PC-3 (cell line): ENCODE data around the gene AUTS2. TPM values are rescaled to one million over a fixed set of nuclear protein-coding genes. Genes with fewer than 3 reads are reported as not detected.

Experiments used
- ATAC-seq: fragments of 200-7000 bp; cut with Tn5 transposase; 2 replicates; pipeline ENCODE4 v1.9.1; 2020; ENCODE audit warnings: mild to moderate bottlenecking, moderate library complexity
- BruUV-seq: library from RNA; stranded (reverse); fragments of 400-500 nt; replicated peaks from 2 replicates; lab custom pipeline; 2021; lab: Mats Ljungman, UMichigan
- CTCF ChIA-PET: fragments of 300-600 bp; sonication (Branson Sonifier 250); formaldehyde crosslinking; loops from one replicate; lab custom pipeline; 2022; ENCODE audit warnings: antibody characterized with exemption; lab: Charles Lee
- POLR2A ChIA-PET: fragments of 300-600 bp; sonication (Branson Sonifier 250); formaldehyde crosslinking; loops from one replicate; lab custom pipeline; 2022; ENCODE audit warnings: antibody characterized with exemption; ENCODE audit not compliant: unreplicated experiment; lab: Charles Lee
- DNase-seq: peaks from one replicate; pipeline ENCODE4 v3.0.0-alpha.2; 2015
- H2AFZ ChIP-seq: fragments of 300-600 bp; sonication (generic); 2 replicates; pipeline ENCODE4 v1.6.0; 2016; ENCODE audit warnings: antibody characterized with exemption, low read length
- H3F3A ChIP-seq: fragments of 300-600 bp; sonication (generic); one replicate; pipeline ENCODE4 v1.6.0; 2017; ENCODE audit warnings: antibody characterized with exemption, low read length, control low read depth, mild to moderate bottlenecking; ENCODE audit not compliant: unreplicated experiment
- H3K27ac ChIP-seq: fragments of 300-600 bp; sonication (generic); 2 replicates; pipeline ENCODE4 v1.5.1; 2016; ENCODE audit warnings: mild to moderate bottlenecking, low read length
- H3K27me3 ChIP-seq: fragments of 300-600 bp; sonication (generic); 2 replicates; pipeline ENCODE4 v1.6.1; 2016; ENCODE audit warnings: low read length, mixed read lengths
- H3K36me3 ChIP-seq: fragments of 300-600 bp; sonication (generic); 2 replicates; pipeline ENCODE4 v1.6.1; 2016; ENCODE audit warnings: low read depth, mixed run types, low read length, mixed read lengths
- H3K4me1 ChIP-seq: fragments of 300-600 bp; sonication (generic); 2 replicates; pipeline ENCODE4 v1.5.1; 2016; ENCODE audit warnings: low read length; ENCODE audit not compliant: insufficient read depth
- H3K4me2 ChIP-seq: fragments of 300-600 bp; sonication (generic); 2 replicates; pipeline ENCODE4 v1.6.0; 2016; ENCODE audit warnings: low read length
- H3K4me3 ChIP-seq: fragments of 300-600 bp; sonication (generic); 2 replicates; pipeline ENCODE4 v1.5.1; 2016; ENCODE audit warnings: mild to moderate bottlenecking, low read length, mixed read lengths
- H3K79me2 ChIP-seq: fragments of 300-600 bp; sonication (generic); 2 replicates; pipeline ENCODE4 v1.6.1; 2017; ENCODE audit warnings: low read length, mixed read lengths
- H3K9ac ChIP-seq: fragments of 300-600 bp; sonication (generic); 2 replicates; pipeline ENCODE4 v1.6.0; 2016; ENCODE audit warnings: mild to moderate bottlenecking, low read length
- H3K9me2 ChIP-seq: fragments of 300-600 bp; sonication (generic); replicated peaks from 2 replicates; pipeline ENCODE4 v1.6.1; 2016; ENCODE audit warnings: mixed run types, low read length, mixed read lengths
- H3K9me3 ChIP-seq: fragments of 300-600 bp; sonication (generic); 2 replicates; pipeline ENCODE4 v1.6.1; 2016; ENCODE audit warnings: low read length, mixed read lengths
- H4K20me1 ChIP-seq: fragments of 300-600 bp; sonication (generic); 2 replicates; pipeline ENCODE4 v1.6.1; 2016; ENCODE audit warnings: low read length, mixed read lengths
- EZH2 ChIP-seq: fragments of 300-600 bp; sonication (generic); IDR thresholded peaks from one replicate; pipeline ENCODE4 v1.6.1; 2017; ENCODE audit warnings: antibody characterized with exemption, mild to moderate bottlenecking, low read length; ENCODE audit not compliant: unreplicated experiment
- EZH2phosphoT487 ChIP-seq: fragments of 300-600 bp; sonication (generic); IDR thresholded peaks from 2 replicates; pipeline ENCODE4 v1.6.1; 2018; ENCODE audit warnings: mild to moderate bottlenecking, antibody characterized with exemption, low read length, borderline replicate concordance
- intact Hi-C: fragments of 100-400 bp; cut with micrococcal nuclease; formaldehyde crosslinking; loops from 2 replicates; pipeline ENCODE4 v1.9.0; 2023
- total RNA-seq: library from RNA; depleted of rRNA; stranded (reverse); fragments of >200 nt; gene quantifications from 2 replicates; pipeline ENCODE4 v1.2.3, GENCODE V29; 2014
- TF ChIP-seq, protein P1 (sequence below): fragments of 300-600 bp; sonication (generic); conservative IDR thresholded peaks from 2 replicates; pipeline ENCODE4 v1.5.1; 2017; ENCODE audit warnings: antibody characterized with exemption, low read depth, mild to moderate bottlenecking, low read length

AUTS2 gene
- total RNA-seq, 1 experiment from 2014 or later = not detected

DNA sequence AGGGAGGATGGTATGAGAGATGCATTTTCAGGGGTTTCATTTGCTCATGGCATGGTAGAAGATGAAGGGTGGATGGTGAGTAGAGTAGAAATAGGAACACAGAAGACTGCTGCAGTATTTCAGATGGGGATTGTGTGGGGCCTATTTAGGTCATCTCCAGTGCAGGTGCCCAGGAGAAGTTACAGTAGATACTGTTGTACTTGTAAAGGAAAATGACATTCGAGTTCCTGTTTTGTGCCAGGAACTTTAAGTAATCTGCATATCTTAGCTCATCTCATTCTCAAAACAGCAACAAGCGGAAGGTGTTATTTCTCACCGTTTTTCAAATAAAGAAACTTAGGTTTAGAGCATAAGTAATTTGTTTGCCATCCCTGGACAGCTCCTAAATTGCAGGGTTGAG, 156.2 kb downstream of the AUTS2 start:
- Histone ChIP-seq H3F3A (no peaks in the 10 kb centered on the region), H3K27ac (no peak overlapping the region), H3K9me2 (no peaks in the 10 kb centered on the region), H3K4me2 (no peak overlapping the region), H3K36me3 (no peaks in the 10 kb centered on the region), H3K79me2 (no peaks in the 10 kb centered on the region), H4K20me1 (no peaks in the 10 kb centered on the region), H3K4me3 (no peak overlapping the region), H3K27me3 (no peaks in the 10 kb centered on the region), H3K4me1 (no peaks in the 10 kb centered on the region), H3K9ac (no peak overlapping the region), H2AFZ (no peak overlapping the region), H3K9me3 (0 out of 2 replicates have a peak, but pooled peaks cover 4% of the 10 kb centered on the region)
- ChIA-PET CTCF (no interaction called here), POLR2A (no interaction called here)
- BruUV-seq = no TSS peak
- no peak for DNase-seq
- intact Hi-C loops = no loop called here
- ATAC-seq = no peak
- TF ChIP-seq EZH2phosphoT487 (no peak), EZH2 (no peak)
- TF ChIP-seq, protein P1, sequence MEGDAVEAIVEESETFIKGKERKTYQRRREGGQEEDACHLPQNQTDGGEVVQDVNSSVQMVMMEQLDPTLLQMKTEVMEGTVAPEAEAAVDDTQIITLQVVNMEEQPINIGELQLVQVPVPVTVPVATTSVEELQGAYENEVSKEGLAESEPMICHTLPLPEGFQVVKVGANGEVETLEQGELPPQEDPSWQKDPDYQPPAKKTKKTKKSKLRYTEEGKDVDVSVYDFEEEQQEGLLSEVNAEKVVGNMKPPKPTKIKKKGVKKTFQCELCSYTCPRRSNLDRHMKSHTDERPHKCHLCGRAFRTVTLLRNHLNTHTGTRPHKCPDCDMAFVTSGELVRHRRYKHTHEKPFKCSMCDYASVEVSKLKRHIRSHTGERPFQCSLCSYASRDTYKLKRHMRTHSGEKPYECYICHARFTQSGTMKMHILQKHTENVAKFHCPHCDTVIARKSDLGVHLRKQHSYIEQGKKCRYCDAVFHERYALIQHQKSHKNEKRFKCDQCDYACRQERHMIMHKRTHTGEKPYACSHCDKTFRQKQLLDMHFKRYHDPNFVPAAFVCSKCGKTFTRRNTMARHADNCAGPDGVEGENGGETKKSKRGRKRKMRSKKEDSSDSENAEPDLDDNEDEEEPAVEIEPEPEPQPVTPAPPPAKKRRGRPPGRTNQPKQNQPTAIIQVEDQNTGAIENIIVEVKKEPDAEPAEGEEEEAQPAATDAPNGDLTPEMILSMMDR = no peak

DNA sequence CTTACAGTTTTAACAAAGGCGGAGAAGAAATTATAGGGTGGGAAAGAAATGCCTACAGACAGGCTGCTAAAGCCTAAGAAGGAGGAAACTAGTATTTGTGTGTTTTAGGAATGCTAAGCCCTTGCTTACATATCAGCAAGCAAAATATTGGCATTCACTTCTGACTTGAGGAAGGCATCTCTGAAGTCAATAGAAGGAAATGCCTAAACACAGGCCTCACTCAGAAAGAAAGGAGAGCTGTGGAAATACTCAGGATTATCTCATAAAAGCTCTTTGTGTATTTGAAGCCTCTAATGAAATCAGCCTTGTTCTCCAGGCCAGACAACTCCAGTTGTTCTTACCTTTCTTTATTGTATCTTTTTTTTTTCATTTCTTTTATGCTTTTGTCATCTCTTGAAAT, 158.0 kb downstream of the AUTS2 start:
- ChIA-PET POLR2A (no interaction called here), CTCF (no interaction called here)
- Histone ChIP-seq H3K79me2 (no peaks in the 10 kb centered on the region), H3K27me3 (no peaks in the 10 kb centered on the region), H3K9me2 (no peaks in the 10 kb centered on the region), H3K4me1 (no peaks in the 10 kb centered on the region), H3K4me2 (no peak overlapping the region), H3K36me3 (no peaks in the 10 kb centered on the region), H3K9ac (no peak overlapping the region), H3F3A (no peaks in the 10 kb centered on the region), H2AFZ (no peak overlapping the region), H4K20me1 (no peaks in the 10 kb centered on the region), H3K9me3 (0 out of 2 replicates have a peak, but pooled peaks cover 4% of the 10 kb centered on the region), H3K4me3 (no peak overlapping the region), H3K27ac (no peak overlapping the region)
- TF ChIP-seq, protein P1 = no peak
- TF ChIP-seq EZH2phosphoT487 (no peak), EZH2 (no peak)
- intact Hi-C loops = no loop called here
- DNase-seq (no peak), ATAC-seq (no peak)
- BruUV-seq = no TSS peak

DNA sequence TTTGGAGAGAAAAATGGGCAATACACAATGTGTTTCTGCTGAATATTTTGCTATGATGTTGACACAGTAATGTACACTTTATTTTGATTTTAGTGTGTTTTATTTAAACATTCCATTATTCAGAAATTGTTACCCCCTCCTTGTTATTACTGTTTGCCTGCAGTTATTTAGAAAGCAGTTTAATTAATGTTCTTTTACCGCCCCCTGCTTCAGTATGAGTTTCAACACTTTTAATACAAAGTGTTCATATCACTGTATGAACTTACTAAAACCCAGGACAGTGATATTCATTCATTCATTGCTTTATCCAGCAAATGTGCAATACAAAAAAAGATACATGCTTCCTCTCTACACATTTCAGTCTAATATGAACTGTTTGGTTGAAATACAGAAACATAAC, 159.3 kb downstream of the AUTS2 start:
- no peak overlapping the region for H2AFZ ChIP-seq
- no peak overlapping the region for H3K4me3 ChIP-seq
- no peaks in the 10 kb centered on the region for H3K79me2 ChIP-seq
- DNase-seq (no peak), ATAC-seq (no peak)
- ChIA-PET POLR2A (no interaction called here), CTCF (no interaction called here)
- H3K27me3 ChIP-seq = no peaks in the 10 kb centered on the region
- intact Hi-C loops = no loop called here
- H3K36me3 ChIP-seq = no peaks in the 10 kb centered on the region
- H3K4me1 ChIP-seq = no peaks in the 10 kb centered on the region
- H3F3A ChIP-seq = no peaks in the 10 kb centered on the region
- H3K27ac ChIP-seq = no peak overlapping the region
- TF ChIP-seq, protein P1 = no peak
- TF ChIP-seq EZH2 (no peak), EZH2phosphoT487 (no peak)
- no peak overlapping the region for H3K9ac ChIP-seq
- no TSS peak for BruUV-seq
- 0 out of 2 replicates have a peak, but pooled peaks cover 4% of the 10 kb centered on the region for H3K9me3 ChIP-seq
- H3K9me2 ChIP-seq = no peaks in the 10 kb centered on the region
- H3K4me2 ChIP-seq = no peak overlapping the region
- no peaks in the 10 kb centered on the region for H4K20me1 ChIP-seq
